Measurements from ENCODE around the gene ATP2C2.

The ATP2C2 gene

GRCh38 chr16:84500531-84500930 is 132.2 kb downstream of the ATP2C2 start:
- DNase-seq: no peak

GRCh38 chr16:84501077-84501735 is 132.9 kb downstream of the ATP2C2 start:
- no peak for DNase-seq

- no peak for DNase-seq
Observed at GRCh38 chr16:84502075-84502474, 133.7 kb downstream of the ATP2C2 start.

- no peak for DNase-seq
Observed at GRCh38 chr16:84502581-84502980, 134.2 kb downstream of the ATP2C2 start.

GRCh38 chr16:84503751-84504395 is 135.5 kb downstream of the ATP2C2 start:
- DNase-seq: no peak

GRCh38 chr16:84504420-84505248 is 136.3 kb downstream of the ATP2C2 start, which contains the start of gene MEAK7:
MEAK7 (minus strand) TSS chr16:84504659; CDS start chr16:84498086, 6,573 bp downstream.
- peak; percentile 82 for DNase-seq

- DNase-seq: no peak
Observed at GRCh38 chr16:84505249-84506187, 137.2 kb downstream of the ATP2C2 start.

- DNase-seq: no peak
Observed at GRCh38 chr16:84507011-84507982, 139.0 kb downstream of the ATP2C2 start.

GRCh38 chr16:84508502-84508901 is 140.2 kb downstream of the ATP2C2 start:
- DNase-seq: no peak

GRCh38 chr16:84509032-84509950 is 141.0 kb downstream of the ATP2C2 start:
- DNase-seq: no peak

GRCh38 chr16:84511180-84511800 is 143.0 kb downstream of the ATP2C2 start:
- peak; percentile 40 for DNase-seq

GRCh38 chr16:84511831-84512230 is 143.5 kb downstream of the ATP2C2 start:
- no peak for DNase-seq

GRCh38 chr16:84513123-84513522 is 144.8 kb downstream of the ATP2C2 start:
- no peak for DNase-seq

- no peak for DNase-seq
Observed at GRCh38 chr16:84513666-84514065, 145.3 kb downstream of the ATP2C2 start.
